ENCODE data around the gene KBTBD4.

KBTBD4 gene

GRCh38 chr11:47578524-47579494 lies at the start of gene KBTBD4, which contains the start of gene NDUFS3:
KBTBD4 (minus strand) TSS chr11:47578970; CDS start chr11:47578951, 19 bp downstream.
NDUFS3 (plus strand) TSS chr11:47579074; CDS start chr11:47579092, 18 bp downstream.
- peak; percentile 92 for DNase-seq (ENCODE audit: low spot score)

- DNase-seq (ENCODE audit: low spot score): no peak
Observed at GRCh38 chr11:47628026-47628425, 49.3 kb upstream of the KBTBD4 start.

GRCh38 chr11:47626234-47626633 lies 47.5 kb upstream of the KBTBD4 start:
- DNase-seq (ENCODE audit: low spot score): no peak

GRCh38 chr11:47620836-47621378 lies 42.1 kb upstream of the KBTBD4 start:
- DNase-seq (ENCODE audit: low spot score): no peak

- DNase-seq (ENCODE audit: low spot score): no peak
Observed at GRCh38 chr11:47617417-47617809, 38.6 kb upstream of the KBTBD4 start.

GRCh38 chr11:47616726-47617416 lies 38.1 kb upstream of the KBTBD4 start:
- DNase-seq (ENCODE audit: low spot score): peak; percentile 51

GRCh38 chr11:47615249-47615648 lies 36.5 kb upstream of the KBTBD4 start:
- no peak for DNase-seq (ENCODE audit: low spot score)

GRCh38 chr11:47611348-47611794 lies 32.6 kb upstream of the KBTBD4 start:
- DNase-seq (ENCODE audit: low spot score): peak; percentile 75

GRCh38 chr11:47609675-47610074 lies 30.9 kb upstream of the KBTBD4 start:
- no peak for DNase-seq (ENCODE audit: low spot score)

- no peak for DNase-seq (ENCODE audit: low spot score)
Observed at GRCh38 chr11:47607380-47607779, 28.6 kb upstream of the KBTBD4 start.

GRCh38 chr11:47606731-47607130 lies 28.0 kb upstream of the KBTBD4 start:
- DNase-seq (ENCODE audit: low spot score): peak; percentile 37

GRCh38 chr11:47605921-47606320 lies 27.2 kb upstream of the KBTBD4 start:
- no peak for DNase-seq (ENCODE audit: low spot score)

- DNase-seq (ENCODE audit: low spot score): no peak
Observed at GRCh38 chr11:47603295-47603694, 24.5 kb upstream of the KBTBD4 start.

GRCh38 chr11:47599902-47600301 lies 21.1 kb upstream of the KBTBD4 start:
- no peak for DNase-seq (ENCODE audit: low spot score)

- DNase-seq (ENCODE audit: low spot score): no peak
Observed at GRCh38 chr11:47595967-47596366, 17.2 kb upstream of the KBTBD4 start.

- DNase-seq (ENCODE audit: low spot score): peak; percentile 26
Observed at GRCh38 chr11:47595029-47595428, 16.3 kb upstream of the KBTBD4 start.

GRCh38 chr11:47593934-47594855 lies 15.4 kb upstream of the KBTBD4 start, which contains the start of gene C1QTNF4:
C1QTNF4 (minus strand) TSS chr11:47594411; CDS start chr11:47590810, 3,601 bp downstream.
- DNase-seq (ENCODE audit: low spot score): no peak

- no peak for DNase-seq (ENCODE audit: low spot score)
Observed at GRCh38 chr11:47593492-47593933, 14.7 kb upstream of the KBTBD4 start.

GRCh38 chr11:47592970-47593369 lies 14.2 kb upstream of the KBTBD4 start:
- no peak for DNase-seq (ENCODE audit: low spot score)

- DNase-seq (ENCODE audit: low spot score): no peak
Observed at GRCh38 chr11:47592251-47592650, 13.5 kb upstream of the KBTBD4 start.

GRCh38 chr11:47591764-47592163 lies 13.0 kb upstream of the KBTBD4 start:
- DNase-seq (ENCODE audit: low spot score): no peak
